DND-41 (cell line): ENCODE measurements around the gene SLC35A4.

Experiments
- ATAC-seq: fragments of 200-7000 bp; cut with Tn5 transposase; 3 replicates; pipeline ENCODE4 v1.9.1; 2021; ENCODE audit warnings: low read depth; ENCODE audit not compliant: insufficient read depth
- DNase-seq: peaks from one replicate; pipeline ENCODE4 v3.0.0-alpha.2; 2020
- H2AFZ ChIP-seq: 2 replicates; pipeline ENCODE4 v1.6.0; 2012; ENCODE audit warnings: low read depth, low read length
- H3K27ac ChIP-seq: 2 replicates; pipeline ENCODE4 v1.5.1; 2012; ENCODE audit warnings: low read length, inconsistent platforms
- H3K27me3 ChIP-seq: fragments of 200-600 bp; sonication (generic); 2 replicates; pipeline ENCODE4 v1.6.0; 2012; ENCODE audit warnings: low read length, mild to moderate bottlenecking, inconsistent platforms; ENCODE audit not compliant: insufficient read depth, poor library complexity
- H3K36me3 ChIP-seq: 2 replicates; pipeline ENCODE4 v1.5.1; 2012; ENCODE audit warnings: low read length, inconsistent platforms; ENCODE audit not compliant: insufficient read depth
- H3K4me1 ChIP-seq: 2 replicates; pipeline ENCODE4 v1.5.1; 2012; ENCODE audit warnings: mild to moderate bottlenecking, low read length; ENCODE audit not compliant: insufficient read depth
- H3K4me2 ChIP-seq: 2 replicates; pipeline ENCODE4 v1.6.0; 2012; ENCODE audit warnings: mild to moderate bottlenecking, moderate library complexity, low read length, inconsistent platforms; ENCODE audit not compliant: insufficient read depth
- H3K4me3 ChIP-seq, 2 experiments: fragments of 200-600 bp in 1 of 2; shearing (Covaris generic) in 1 of 2; 2 replicates each; pipeline ENCODE4 v1.5.1; 2012 to 2016; ENCODE audit warnings: inconsistent platforms in 2 of 2, low read length in 2 of 2, mild to moderate bottlenecking in 2 of 2, low read depth in 1 of 2, moderate library complexity in 1 of 2
- H3K79me2 ChIP-seq: 2 replicates; pipeline ENCODE4 v1.6.0; 2012; ENCODE audit warnings: low read length, inconsistent platforms; ENCODE audit not compliant: insufficient read depth
- H3K9ac ChIP-seq: 2 replicates; pipeline ENCODE4 v1.6.0; 2012; ENCODE audit warnings: low read depth, mild to moderate bottlenecking, inconsistent platforms, low read length, moderate library complexity
- H3K9me3 ChIP-seq: 2 replicates; pipeline ENCODE4 v1.5.1; 2012; ENCODE audit warnings: low read length, moderate library complexity, mild to moderate bottlenecking, inconsistent platforms; ENCODE audit not compliant: insufficient read depth, severe bottlenecking
- H4K20me1 ChIP-seq: 2 replicates; pipeline ENCODE4 v1.6.0; 2012; ENCODE audit warnings: low read length; ENCODE audit not compliant: insufficient read depth
- EZH2 ChIP-seq: IDR thresholded peaks from 3 replicates; pipeline ENCODE4 v1.6.1; 2012; ENCODE audit warnings: borderline replicate concordance, low read depth, mild to moderate bottlenecking, moderate library complexity, low read length, inconsistent platforms; ENCODE audit not compliant: severe bottlenecking
- TF ChIP-seq, protein P1 (sequence below): IDR thresholded peaks from 2 replicates; pipeline ENCODE4 v1.5.1; 2012; ENCODE audit warnings: borderline replicate concordance, low read length, moderate library complexity, mild to moderate bottlenecking; ENCODE audit not compliant: poor library complexity, severe bottlenecking; ENCODE audit errors: extremely low read depth

SLC35A4 gene

GRCh38 chr5:140557965-140558364, 6.7 kb upstream of the SLC35A4 start:
- H3K79me2 ChIP-seq, result peaks cover 43% of the 10 kb centered on the region
- H3K27me3 ChIP-seq, result no peaks in the 10 kb centered on the region
- peak overlapping the region; percentile 96 for H2AFZ ChIP-seq
- peak overlapping the region; percentile 68 for H3K4me2 ChIP-seq
- peaks cover 54% of the 10 kb centered on the region for H3K4me1 ChIP-seq
- H3K9ac ChIP-seq, result peak overlapping the region; percentile 96
- TF ChIP-seq, protein P1, sequence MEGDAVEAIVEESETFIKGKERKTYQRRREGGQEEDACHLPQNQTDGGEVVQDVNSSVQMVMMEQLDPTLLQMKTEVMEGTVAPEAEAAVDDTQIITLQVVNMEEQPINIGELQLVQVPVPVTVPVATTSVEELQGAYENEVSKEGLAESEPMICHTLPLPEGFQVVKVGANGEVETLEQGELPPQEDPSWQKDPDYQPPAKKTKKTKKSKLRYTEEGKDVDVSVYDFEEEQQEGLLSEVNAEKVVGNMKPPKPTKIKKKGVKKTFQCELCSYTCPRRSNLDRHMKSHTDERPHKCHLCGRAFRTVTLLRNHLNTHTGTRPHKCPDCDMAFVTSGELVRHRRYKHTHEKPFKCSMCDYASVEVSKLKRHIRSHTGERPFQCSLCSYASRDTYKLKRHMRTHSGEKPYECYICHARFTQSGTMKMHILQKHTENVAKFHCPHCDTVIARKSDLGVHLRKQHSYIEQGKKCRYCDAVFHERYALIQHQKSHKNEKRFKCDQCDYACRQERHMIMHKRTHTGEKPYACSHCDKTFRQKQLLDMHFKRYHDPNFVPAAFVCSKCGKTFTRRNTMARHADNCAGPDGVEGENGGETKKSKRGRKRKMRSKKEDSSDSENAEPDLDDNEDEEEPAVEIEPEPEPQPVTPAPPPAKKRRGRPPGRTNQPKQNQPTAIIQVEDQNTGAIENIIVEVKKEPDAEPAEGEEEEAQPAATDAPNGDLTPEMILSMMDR, result no peak
- TF ChIP-seq EZH2, result no peak
- H3K4me3 ChIP-seq, result peak overlapping the region in 1 of 2 experiments; percentile 93; a peak in 3 of 4 replicates
- no peaks in the 10 kb centered on the region for H4K20me1 ChIP-seq
- H3K27ac ChIP-seq, result peak overlapping the region; percentile 98
- no peak for ATAC-seq
- no peaks in the 10 kb centered on the region for H3K9me3 ChIP-seq
- DNase-seq, result no peak
- H3K36me3 ChIP-seq, result peaks cover 51% of the 10 kb centered on the region

GRCh38 chr5:140558542-140558941, 6.1 kb upstream of the SLC35A4 start:
- H3K27me3 ChIP-seq, result no peaks in the 10 kb centered on the region
- no peak for ATAC-seq
- H3K4me2 ChIP-seq, result 0 out of 2 replicates have a peak overlapping the region, but pooled peaks have one; percentile 68
- peaks cover 46% of the 10 kb centered on the region for H3K36me3 ChIP-seq
- H3K4me1 ChIP-seq, result peaks cover 58% of the 10 kb centered on the region
- 0 out of 4 replicates have a peak overlapping the region, but pooled peaks of 1 of the 2 experiments have one; percentile 93 for H3K4me3 ChIP-seq
- no peak for DNase-seq
- no peak overlapping the region for H3K9ac ChIP-seq
- TF ChIP-seq EZH2, result no peak
- TF ChIP-seq, protein P1, result no peak
- H2AFZ ChIP-seq, result no peak overlapping the region
- no peaks in the 10 kb centered on the region for H3K9me3 ChIP-seq
- H4K20me1 ChIP-seq, result no peaks in the 10 kb centered on the region
- peaks cover 41% of the 10 kb centered on the region for H3K79me2 ChIP-seq
- H3K27ac ChIP-seq, result peak overlapping the region; percentile 98; the same call in 1 of the 2 replicates

- DNase-seq (no peak), ATAC-seq (no peak)
- no peak for TF ChIP-seq EZH2
- TF ChIP-seq, protein P1, result no peak
- Histone ChIP-seq H3K4me1 (peaks cover 49% of the 10 kb centered on the region), H3K79me2 (peaks cover 40% of the 10 kb centered on the region), H3K27ac (no peak overlapping the region), H2AFZ (no peak overlapping the region), H3K4me3 (no peak overlapping the region), H3K9ac (no peak overlapping the region), H3K4me2 (no peak overlapping the region), H3K27me3 (no peaks in the 10 kb centered on the region), H3K36me3 (peaks cover 34% of the 10 kb centered on the region), H4K20me1 (no peaks in the 10 kb centered on the region), H3K9me3 (no peaks in the 10 kb centered on the region)
Observed at GRCh38 chr5:140560227-140560626, 4.4 kb upstream of the SLC35A4 start.
